H1 (cell line): ENCODE data around the gene EGFR. TPM values are rescaled to one million over a fixed set of nuclear protein-coding genes. Genes with fewer than 3 reads are reported as not detected.

Experiments
- CTCF ChIA-PET: fragments of 300-600 bp; sonication (Branson Sonifier 250); formaldehyde crosslinking; loops from one replicate; lab custom pipeline; 2021; ENCODE audit not compliant: partially characterized antibody; lab: Charles Lee
- POLR2A ChIA-PET: fragments of 300-600 bp; sonication (Branson Sonifier 250); formaldehyde crosslinking; loops from one replicate; lab custom pipeline; 2021; ENCODE audit warnings: inconsistent platforms; ENCODE audit not compliant: partially characterized antibody; lab: Charles Lee
- DNase-seq, 2 experiments: peaks; one replicate each; pipeline versions ENCODE4 v3.0.0 to v3.0.0-alpha.2; 2010 to 2022; ENCODE audit warnings: low spot score in 2 of 2, low read depth in 1 of 2, mixed read lengths in 1 of 2
- FAIRE-seq: peaks from 2 replicates; lab custom pipeline; 2011; peaks lifted over from hg19 to GRCh38; lab: Jason Lieb, UNC
- H2AFZ ChIP-seq: 2 replicates; pipeline ENCODE4 v1.8.1; 2012; ENCODE audit warnings: low read length, inconsistent platforms
- H2AK5ac ChIP-seq: 2 replicates; pipeline ENCODE4 v1.6.1; 2013; ENCODE audit warnings: low read depth, low read length
- H2BK120ac ChIP-seq: replicated peaks from 2 replicates; pipeline ENCODE3; 2013; ENCODE audit warnings: low read depth, low read length, inconsistent platforms
- H2BK12ac ChIP-seq: 2 replicates; pipeline ENCODE4 v1.6.1; 2013; ENCODE audit warnings: low read depth, low read length
- H2BK15ac ChIP-seq: 2 replicates; pipeline ENCODE4 v1.6.1; 2013; ENCODE audit warnings: low read length
- H2BK20ac ChIP-seq: 2 replicates; pipeline ENCODE4 v1.6.1; 2013; ENCODE audit warnings: low read length
- H2BK5ac ChIP-seq: 2 replicates; pipeline ENCODE4 v1.6.1; 2013; ENCODE audit warnings: low read depth, low read length
- H3K14ac ChIP-seq: 2 replicates; pipeline ENCODE4 v1.6.1; 2013; ENCODE audit warnings: inconsistent platforms; ENCODE audit not compliant: insufficient read length
- H3K18ac ChIP-seq: 2 replicates; pipeline ENCODE4 v1.6.1; 2013; ENCODE audit warnings: low read length; ENCODE audit errors: extremely low read depth
- H3K23ac ChIP-seq: 2 replicates; pipeline ENCODE4 v1.6.1; 2013; ENCODE audit warnings: inconsistent platforms; ENCODE audit not compliant: insufficient read length
- H3K23me2 ChIP-seq: 2 replicates; pipeline ENCODE4 v1.6.1; 2013; ENCODE audit warnings: low read depth, low read length
- H3K27ac ChIP-seq: 2 replicates; pipeline ENCODE4 v1.6.1; 2011; ENCODE audit warnings: low read depth, low read length, inconsistent platforms
- H3K27me3 ChIP-seq, 4 experiments: replicated peaks in 1 of 4; 1 replicate in 1 of 4; 2 replicates in 3 of 4; pipeline versions ENCODE4 v1.6.1 to v1.8.1; 2011 to 2013; ENCODE audit warnings: low read length in 3 of 4, mild to moderate bottlenecking in 3 of 4, inconsistent platforms in 2 of 4, mixed read lengths in 2 of 4, moderate library complexity in 1 of 4; ENCODE audit not compliant: control insufficient read depth in 3 of 4, insufficient read depth in 3 of 4; ENCODE audit errors: extremely low read depth in 1 of 4
- H3K36me3 ChIP-seq, 4 experiments: 2 replicates each; pipeline versions ENCODE4 v1.6.1 to v1.8.1; 2011 to 2013; ENCODE audit warnings: mild to moderate bottlenecking in 4 of 4, low read length in 3 of 4, moderate library complexity in 2 of 4, control low read depth in 1 of 4, inconsistent platforms in 1 of 4; ENCODE audit not compliant: insufficient read depth in 4 of 4, control insufficient read depth in 2 of 4
- H3K4ac ChIP-seq: replicated peaks from 2 replicates; pipeline ENCODE3; 2013; ENCODE audit warnings: low read length, low read depth, mixed read lengths, inconsistent platforms; ENCODE audit not compliant: insufficient read length
- H3K4me1 ChIP-seq, 4 experiments: replicated peaks in 1 of 4; 1 replicate in 1 of 4; 2 replicates in 3 of 4; pipeline versions ENCODE4 v1.6.1 to v1.8.1; 2011 to 2013; ENCODE audit warnings: low read length in 3 of 4, inconsistent platforms in 2 of 4, mixed read lengths in 1 of 4; ENCODE audit not compliant: insufficient read depth in 4 of 4, control insufficient read depth in 3 of 4
- H3K4me2 ChIP-seq, 2 experiments: 2 replicates each; pipeline versions ENCODE4 v1.6.1 to v1.8.1; 2011 to 2013; ENCODE audit warnings: low read depth in 2 of 2, low read length in 2 of 2, control low read depth in 1 of 2, inconsistent platforms in 1 of 2, mild to moderate bottlenecking in 1 of 2; ENCODE audit not compliant: insufficient read depth in 1 of 2
- H3K4me3 ChIP-seq, 4 experiments: fragments of 200-600, 300-600 bp in 1 of 4; sonication (generic), shearing (Covaris generic), sonication (Bioruptor Twin) in 1 of 4; 2 replicates each; pipeline versions ENCODE4 v1.5.1 to v1.8.1; 2011 to 2016; ENCODE audit warnings: low read length in 4 of 4, low read depth in 3 of 4, control low read depth in 2 of 4, inconsistent platforms in 2 of 4, mild to moderate bottlenecking in 2 of 4, mixed read lengths in 1 of 4, moderate library complexity in 1 of 4; ENCODE audit not compliant: insufficient read depth in 2 of 4; ENCODE audit errors: extremely low read depth in 1 of 4
- H3K56ac ChIP-seq: replicated peaks from 2 replicates; pipeline ENCODE3; 2013; ENCODE audit warnings: low read depth, mild to moderate bottlenecking, mixed read lengths, low read length, inconsistent platforms; ENCODE audit not compliant: insufficient read length
- H3K79me1 ChIP-seq: 2 replicates; pipeline ENCODE4 v1.6.1; 2013; ENCODE audit warnings: low read depth, low read length, control low read depth
- H3K79me2 ChIP-seq, 2 experiments: 2 replicates each; pipeline versions ENCODE4 v1.6.1 to v1.8.1; 2012 to 2013; ENCODE audit warnings: low read length in 2 of 2, mild to moderate bottlenecking in 2 of 2, inconsistent platforms in 1 of 2; ENCODE audit not compliant: insufficient read depth in 2 of 2, control insufficient read depth in 1 of 2
- H3K9ac ChIP-seq, 4 experiments: replicated peaks in 1 of 4; 1 replicate in 1 of 4; 2 replicates in 3 of 4; pipeline versions ENCODE4 v1.6.1 to v1.8.1; 2011 to 2013; ENCODE audit warnings: low read depth in 3 of 4, low read length in 3 of 4, control low read depth in 2 of 4, mild to moderate bottlenecking in 2 of 4, moderate library complexity in 2 of 4, inconsistent platforms in 1 of 4; ENCODE audit errors: extremely low read depth in 1 of 4
- H3K9me3 ChIP-seq, 2 experiments: 2 replicates each; pipeline versions ENCODE4 v1.6.1 to v1.8.1; 2012 to 2013; ENCODE audit warnings: mild to moderate bottlenecking in 2 of 2, moderate library complexity in 2 of 2, control low read depth in 1 of 2, inconsistent platforms in 1 of 2, low read depth in 1 of 2, low read length in 1 of 2, mixed read lengths in 1 of 2; ENCODE audit not compliant: insufficient read depth in 2 of 2
- H4K20me1 ChIP-seq, 2 experiments: replicated peaks in 1 of 2; 2 replicates each; pipeline versions ENCODE3 to v1.8.1; 2011 to 2013; ENCODE audit warnings: inconsistent platforms in 2 of 2, low read length in 2 of 2, mild to moderate bottlenecking in 1 of 2; ENCODE audit not compliant: insufficient read depth in 2 of 2, control insufficient read depth in 1 of 2
- H4K5ac ChIP-seq: 2 replicates; pipeline ENCODE4 v1.6.1; 2013; ENCODE audit warnings: low read length, low read depth, mixed read lengths, inconsistent platforms; ENCODE audit not compliant: insufficient read length
- H4K8ac ChIP-seq: 2 replicates; pipeline ENCODE4 v1.8.0; 2013; ENCODE audit warnings: mild to moderate bottlenecking, moderate library complexity, low read length, inconsistent platforms; ENCODE audit not compliant: insufficient read depth; ENCODE audit errors: extremely low read depth
- H4K91ac ChIP-seq: replicated peaks from 2 replicates; pipeline ENCODE3; 2013; ENCODE audit warnings: low read length, mixed read lengths, inconsistent platforms; ENCODE audit not compliant: insufficient read length
- CEBPB ChIP-seq: IDR thresholded peaks from 2 replicates; pipeline ENCODE4 v1.6.1; 2012; ENCODE audit warnings: low read depth, low read length
- EP300 ChIP-seq, 2 experiments: IDR thresholded peaks; 1 replicate in 1 of 2; 2 replicates in 1 of 2; pipeline ENCODE4 v1.6.1; 2011 to 2012; ENCODE audit warnings: low read depth in 2 of 2, low read length in 2 of 2, mild to moderate bottlenecking in 2 of 2, borderline replicate concordance in 1 of 2, inconsistent platforms in 1 of 2, moderate library complexity in 1 of 2
- JUN ChIP-seq: IDR thresholded peaks from 2 replicates; pipeline ENCODE4 v1.6.1; 2011; ENCODE audit warnings: low read depth, mild to moderate bottlenecking, improper control_type of control experiment, low read length
- KDM5A ChIP-seq: fragments of 200-600 bp; IDR thresholded peaks from 2 replicates; pipeline ENCODE4 v1.7.1; 2012; ENCODE audit warnings: mild to moderate bottlenecking, low read length, inconsistent platforms, mixed read lengths
- PHF8 ChIP-seq: fragments of 200-600 bp; sonication (generic); conservative IDR thresholded peaks from 2 replicates; pipeline ENCODE4 v1.7.1; 2012; ENCODE audit warnings: low read depth, mild to moderate bottlenecking, inconsistent platforms, low read length, moderate library complexity
- POLR2A ChIP-seq, 2 experiments: IDR thresholded peaks; 1 replicate in 1 of 2; 2 replicates in 1 of 2; pipeline ENCODE4 v1.6.1; 2011; ENCODE audit warnings: low read depth in 2 of 2, low read length in 2 of 2, mild to moderate bottlenecking in 2 of 2; ENCODE audit errors: control extremely low read depth in 1 of 2
- RBBP5 ChIP-seq: IDR thresholded peaks from 2 replicates; pipeline ENCODE4 v1.7.1; 2012; ENCODE audit warnings: low read depth, mild to moderate bottlenecking, inconsistent platforms, low read length, moderate library complexity, borderline replicate concordance
- RFX5 ChIP-seq: IDR thresholded peaks from 2 replicates; pipeline ENCODE4 v1.6.1; 2011; ENCODE audit warnings: low read depth, low read length, improper control_type of control experiment, borderline replicate concordance
- SIN3A ChIP-seq, 2 experiments: IDR thresholded peaks in 1 of 2; conservative IDR thresholded peaks in 1 of 2; 2 replicates each; pipeline ENCODE4 v1.6.1; 2011 to 2012; ENCODE audit warnings: low read length in 2 of 2, improper control_type of control experiment in 1 of 2, low read depth in 1 of 2, mild to moderate bottlenecking in 1 of 2
- SIX5 ChIP-seq: IDR thresholded peaks from 2 replicates; pipeline ENCODE4 v1.6.1; 2011; ENCODE audit warnings: mild to moderate bottlenecking, low read depth, low read length
- TCF12 ChIP-seq: IDR thresholded peaks from 2 replicates; pipeline ENCODE4 v1.6.1; 2011; ENCODE audit warnings: low read depth, mild to moderate bottlenecking, low read length
- WGBS, 2 experiments: shearing (Covaris generic) in 1 of 2; methylation state at CpG; one replicate each; pipeline versions ENCODE4 v1.1.6 to v1.1.7; 2013 to 2015; ENCODE audit warnings: low lambda C conversion rate in 2 of 2, mixed read lengths in 2 of 2, inconsistent platforms in 1 of 2, low coverage in 1 of 2, missing lambda C conversion rate in 1 of 2; ENCODE audit not compliant: insufficient replicate concordance in 2 of 2, insufficient coverage in 1 of 2, insufficient read length in 1 of 2; ENCODE audit errors: extremely low coverage in 1 of 2, missing lambda C conversion rate in 1 of 2; 5-methylcytosine and 5-hydroxymethylcytosine counted together
- polyA plus RNA-seq, 7 experiments: library from polyadenylated mRNA; depleted of rRNA in 3 of 7; stranded (reverse) in 5 of 7; unstranded in 2 of 7; fragments of >200 nt in 5 of 7; fragments of 200-250 nt in 2 of 7; gene quantifications; 1 replicate in 5 of 7; 2 replicates in 1 of 7; 4 replicates in 1 of 7; pipeline versions ENCODE4 v1.2.1 to v1.2.3, GENCODE V29; 2011 to 2013; ENCODE audit warnings: missing spikeins in 2 of 7, mixed read lengths in 2 of 7
- total RNA-seq: library from RNA; stranded (reverse); fragmentation: NEBNext Ultra II Directional; extraction: Animal tissue kit (Norgen Biotek cat#: 25700); gene quantifications from 2 replicates; pipeline ENCODE4 v1.2.1, GENCODE V29; 2021

Gene EGFR
- total and polyA plus RNA-seq, 2 of the 8 experiments (the other 6 are each of a cell fraction or from before 2014, with no cell fraction given) = 1.9 to 5.8 TPM

GRCh38 chr7:55032069-55032699 is 13.4 kb downstream of the EGFR start:
- Histone ChIP-seq H2AK5ac (no peak overlapping the region), H2BK5ac (no peak overlapping the region), H3K4me3 (no peak overlapping the region), H2BK15ac (no peak overlapping the region), H3K79me2 (no peaks in the 10 kb centered on the region), H3K18ac (no peak overlapping the region), H3K56ac (no peak overlapping the region), H2BK120ac (no peak overlapping the region), H3K36me3 (no peaks in the 10 kb centered on the region), H4K20me1 (no peaks in the 10 kb centered on the region), H4K91ac (no peak overlapping the region), H3K4me2 (no peak overlapping the region), H3K23me2 (no peaks in the 10 kb centered on the region), H2AFZ (no peak overlapping the region), H2BK20ac (no peak overlapping the region), H3K4me1 (no peaks in the 10 kb centered on the region; a peak in 1 of 7 replicates), H3K9me3 (no peaks in the 10 kb centered on the region), H4K5ac (no peak overlapping the region), H3K79me1 (no peaks in the 10 kb centered on the region), H3K27me3 (no peaks in the 10 kb centered on the region), H2BK12ac (no peak overlapping the region), H3K27ac (no peak overlapping the region), H3K4ac (no peak overlapping the region), H3K23ac (no peak overlapping the region), H3K14ac (no peak overlapping the region), H4K8ac (no peak overlapping the region), H3K9ac (no peak overlapping the region; a peak in 1 of 7 replicates)
- FAIRE-seq = no peak
- DNase-seq = no peak
- CTCF ChIA-PET = no interaction called here
- WGBS, 2 experiments = 94% methylated on average over 9 of the region's 9 CpGs; no CpG with 5 or more reads in 1 of the 2 experiments
- TF ChIP-seq KDM5A (no peak), SIN3A (conservative IDR thresholded peaks at IDR 0.05 in 1 of 2, IDR thresholded peaks at IDR 0.05 in 1 of 2; ENCODE audit: low read depth in 1 of 2, low read length in 2 of 2) (no peak), POLR2A (IDR thresholded peaks at IDR 0.05; ENCODE audit: control extremely low read depth in 1 of 2, low read depth in 2 of 2, low read length in 2 of 2) (no peak), EP300 (IDR thresholded peaks at IDR 0.05; ENCODE audit: borderline replicate concordance in 1 of 2, low read depth in 2 of 2, low read length in 2 of 2) (no peak), RFX5 (no peak), CEBPB (no peak), TCF12 (no peak), RBBP5 (no peak), PHF8 (no peak), JUN (no peak), SIX5 (no peak)
- POLR2A ChIA-PET = no interaction called here
